ENCODE measurements around the gene RGS12. TPM values are rescaled to one million over a fixed set of nuclear protein-coding genes. Genes with fewer than 3 reads are reported as not detected.
A peak's percentile ranks its signal among the peaks of the same experiment; 100 is the strongest.

The RGS12 gene
- total RNA-seq, 1 donor from 2014 or later: 67.5 TPM

DNA sequence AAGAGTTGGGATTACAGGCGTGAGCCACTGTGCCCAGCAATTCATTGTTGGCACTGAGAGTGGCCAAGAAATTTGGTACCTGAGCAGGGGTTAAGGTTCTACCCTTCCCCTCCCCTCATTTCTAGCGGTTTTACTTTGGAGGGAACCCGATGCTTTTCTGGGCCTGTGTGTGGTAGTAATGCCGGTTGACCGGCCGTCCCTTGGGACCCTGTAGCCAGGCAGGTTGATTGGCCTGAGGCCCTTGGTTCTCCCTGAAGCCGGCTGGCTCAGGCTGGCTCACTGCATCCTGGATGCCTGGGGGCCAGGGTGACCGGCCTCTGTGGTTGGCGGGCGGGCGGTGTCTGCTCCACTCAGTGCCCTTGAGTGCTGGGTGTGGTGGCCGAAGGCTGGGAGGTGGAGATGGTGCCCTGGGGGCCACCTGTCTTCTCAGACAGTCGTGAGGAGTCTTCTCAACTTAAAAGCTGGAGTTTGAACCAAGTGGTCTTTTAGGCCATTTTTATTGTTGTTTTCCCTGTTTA lies 45.6 kb downstream of the RGS12 start:
- no peak overlapping the region for H3K4me3 Mint-ChIP-seq
- H3K9me3 Mint-ChIP-seq: no peaks in the 10 kb centered on the region
- TF ChIP-seq, protein P1, sequence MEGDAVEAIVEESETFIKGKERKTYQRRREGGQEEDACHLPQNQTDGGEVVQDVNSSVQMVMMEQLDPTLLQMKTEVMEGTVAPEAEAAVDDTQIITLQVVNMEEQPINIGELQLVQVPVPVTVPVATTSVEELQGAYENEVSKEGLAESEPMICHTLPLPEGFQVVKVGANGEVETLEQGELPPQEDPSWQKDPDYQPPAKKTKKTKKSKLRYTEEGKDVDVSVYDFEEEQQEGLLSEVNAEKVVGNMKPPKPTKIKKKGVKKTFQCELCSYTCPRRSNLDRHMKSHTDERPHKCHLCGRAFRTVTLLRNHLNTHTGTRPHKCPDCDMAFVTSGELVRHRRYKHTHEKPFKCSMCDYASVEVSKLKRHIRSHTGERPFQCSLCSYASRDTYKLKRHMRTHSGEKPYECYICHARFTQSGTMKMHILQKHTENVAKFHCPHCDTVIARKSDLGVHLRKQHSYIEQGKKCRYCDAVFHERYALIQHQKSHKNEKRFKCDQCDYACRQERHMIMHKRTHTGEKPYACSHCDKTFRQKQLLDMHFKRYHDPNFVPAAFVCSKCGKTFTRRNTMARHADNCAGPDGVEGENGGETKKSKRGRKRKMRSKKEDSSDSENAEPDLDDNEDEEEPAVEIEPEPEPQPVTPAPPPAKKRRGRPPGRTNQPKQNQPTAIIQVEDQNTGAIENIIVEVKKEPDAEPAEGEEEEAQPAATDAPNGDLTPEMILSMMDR (conservative IDR thresholded peaks at IDR 0.05): no peak
- peaks cover 47% of the 10 kb centered on the region for H3K4me1 Mint-ChIP-seq (ENCODE audit: unreplicated experiment)
- H3K27ac Mint-ChIP-seq: no peak overlapping the region
- H3K36me3 Mint-ChIP-seq: peaks cover 13% of the 10 kb centered on the region
- DNase-seq (ENCODE audit: extremely low spot score, unreplicated experiment): no peak
- H3K27me3 Mint-ChIP-seq: no peaks in the 10 kb centered on the region

DNA sequence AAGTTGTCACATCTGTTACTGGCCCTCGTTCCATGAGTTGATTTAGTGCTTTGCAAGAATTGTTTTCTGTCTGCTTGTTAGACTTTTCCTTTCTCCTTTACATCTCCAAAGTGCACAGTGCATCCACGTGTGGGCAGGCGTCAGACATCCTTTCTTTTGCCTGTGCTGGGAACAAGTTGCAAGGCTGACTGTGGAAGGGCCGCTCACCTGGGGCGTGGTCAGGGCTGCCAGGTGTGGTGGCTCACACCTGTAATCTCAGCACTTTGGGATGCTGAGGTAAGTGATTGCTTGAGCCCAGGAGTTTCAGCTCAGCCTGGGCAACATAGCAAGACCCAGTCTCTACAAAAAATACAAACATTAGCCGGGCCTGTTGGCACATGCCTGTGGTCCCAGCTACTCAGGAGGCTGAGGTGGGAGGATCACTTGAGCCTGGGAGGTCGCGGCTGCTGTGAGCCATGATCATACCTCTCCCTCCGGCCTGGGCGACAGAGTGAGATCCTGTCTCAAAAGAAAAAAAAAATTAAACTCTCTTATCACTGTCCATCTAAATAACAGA lies 46.2 kb downstream of the RGS12 start:
- no peak for DNase-seq (ENCODE audit: extremely low spot score, unreplicated experiment)
- Mint-ChIP-seq H3K27ac (peak overlapping the region; percentile 45), H3K9me3 (no peaks in the 10 kb centered on the region), H3K36me3 (peaks cover 9% of the 10 kb centered on the region), H3K4me1 (ENCODE audit: unreplicated experiment) (peaks cover 47% of the 10 kb centered on the region), H3K27me3 (no peaks in the 10 kb centered on the region), H3K4me3 (no peak overlapping the region)
- TF ChIP-seq, protein P1 (conservative IDR thresholded peaks at IDR 0.05): no peak

DNA sequence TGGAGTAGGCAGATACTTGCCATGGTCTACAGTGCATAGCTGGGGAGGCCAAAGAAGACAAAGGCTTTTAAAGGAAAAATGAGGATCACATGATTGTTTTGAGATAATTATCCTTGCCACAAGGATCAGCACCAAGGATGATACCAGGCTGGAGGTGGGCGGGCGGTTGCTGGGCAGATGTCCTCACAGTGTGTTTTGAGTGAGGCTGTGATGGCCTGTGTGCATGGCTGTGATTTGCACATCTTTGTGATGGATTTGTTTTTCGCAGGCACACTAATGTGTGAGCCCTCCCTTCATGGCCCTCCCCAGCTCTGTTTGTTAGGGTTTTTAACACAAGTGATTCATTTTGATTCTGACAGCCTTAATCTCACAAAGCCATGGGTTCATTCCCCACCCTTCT lies 46.8 kb downstream of the RGS12 start:
- H3K27me3 Mint-ChIP-seq: no peaks in the 10 kb centered on the region
- DNase-seq (ENCODE audit: extremely low spot score, unreplicated experiment): no peak
- peaks cover 9% of the 10 kb centered on the region for H3K36me3 Mint-ChIP-seq
- H3K9me3 Mint-ChIP-seq: no peaks in the 10 kb centered on the region
- H3K27ac Mint-ChIP-seq: peak overlapping the region; percentile 45
- TF ChIP-seq, protein P1 (conservative IDR thresholded peaks at IDR 0.05): no peak
- peaks cover 47% of the 10 kb centered on the region for H3K4me1 Mint-ChIP-seq (ENCODE audit: unreplicated experiment)
- H3K4me3 Mint-ChIP-seq: no peak overlapping the region

DNA sequence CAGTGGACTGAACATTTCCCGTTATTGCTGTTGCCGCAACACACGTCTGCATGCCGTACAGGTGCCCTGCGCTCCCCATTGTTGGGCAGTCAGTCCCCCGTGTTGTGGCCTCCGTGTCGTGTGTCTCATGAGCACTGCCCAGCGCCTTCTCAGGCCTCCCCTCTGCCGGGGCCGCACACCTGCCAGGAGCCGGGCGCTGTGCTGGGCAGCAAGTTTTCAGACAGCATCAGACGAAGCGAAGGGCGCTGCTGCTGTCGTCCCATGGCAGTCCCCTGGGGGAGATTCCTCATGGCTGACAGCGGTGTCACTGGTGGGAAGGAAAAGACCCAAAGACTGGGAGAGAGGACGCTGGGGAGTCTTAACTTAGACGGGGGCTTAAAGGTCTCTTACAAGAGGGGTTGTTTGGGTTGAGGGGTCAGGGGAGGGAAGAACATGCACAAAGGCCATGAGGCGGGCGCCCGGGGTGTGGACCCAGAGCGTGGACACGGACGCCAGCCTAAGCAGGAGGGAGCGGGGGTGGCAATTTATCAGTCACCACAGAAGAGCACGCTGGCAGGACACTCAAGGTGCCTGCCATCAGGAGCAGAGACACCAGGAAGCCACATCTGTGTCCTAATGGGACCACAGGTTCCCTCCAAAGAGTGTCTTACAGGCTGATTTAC lies 47.3 kb downstream of the RGS12 start:
- TF ChIP-seq, protein P1 (conservative IDR thresholded peaks at IDR 0.05): no peak
- peaks cover 41% of the 10 kb centered on the region for H3K4me1 Mint-ChIP-seq (ENCODE audit: unreplicated experiment)
- H3K27ac Mint-ChIP-seq: peak overlapping the region; percentile 45
- no peaks in the 10 kb centered on the region for H3K27me3 Mint-ChIP-seq
- no peak overlapping the region for H3K4me3 Mint-ChIP-seq
- no peaks in the 10 kb centered on the region for H3K9me3 Mint-ChIP-seq
- H3K36me3 Mint-ChIP-seq: peaks cover 9% of the 10 kb centered on the region
- no peak for DNase-seq (ENCODE audit: extremely low spot score, unreplicated experiment)

DNA sequence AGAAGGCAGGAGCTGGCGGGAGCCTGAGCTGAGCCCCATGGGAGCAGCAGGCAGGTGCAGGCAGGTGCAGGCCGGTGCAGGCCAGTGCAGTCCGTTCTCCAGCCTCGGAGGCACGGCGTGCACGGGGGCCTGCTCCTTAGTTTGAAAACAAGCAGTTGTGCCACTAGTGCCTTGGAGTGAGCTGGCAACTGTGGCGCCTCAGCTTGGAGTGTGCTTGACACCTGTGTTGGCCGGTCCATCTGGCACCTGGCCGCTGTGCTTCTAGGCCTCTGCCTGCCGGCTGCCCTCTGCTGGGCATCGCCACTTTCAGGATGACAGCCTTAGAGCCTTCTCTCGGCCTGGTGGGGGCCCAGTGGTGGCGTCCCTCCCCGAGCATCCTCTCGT lies 47.9 kb downstream of the RGS12 start:
- DNase-seq (ENCODE audit: extremely low spot score, unreplicated experiment): no peak
- H3K4me3 Mint-ChIP-seq: no peak overlapping the region
- peaks cover 37% of the 10 kb centered on the region for H3K4me1 Mint-ChIP-seq (ENCODE audit: unreplicated experiment)
- no peak overlapping the region for H3K27ac Mint-ChIP-seq
- peaks cover 9% of the 10 kb centered on the region for H3K36me3 Mint-ChIP-seq
- no peaks in the 10 kb centered on the region for H3K9me3 Mint-ChIP-seq
- TF ChIP-seq, protein P1 (conservative IDR thresholded peaks at IDR 0.05): no peak
- no peaks in the 10 kb centered on the region for H3K27me3 Mint-ChIP-seq

Measured in type B pancreatic cell (in vitro differentiated cells).